H54 (cell line): Measurements from ENCODE around the gene ITLN2.
"Not testable (repeated sequence)": the region's sequence is repeated elsewhere in the genome, so short reads cannot be mapped to it uniquely, and the experiment has no call there.

Experiments used
- DNase-seq: peaks from one replicate; pipeline ENCODE4 v3.0.0; 2011; ENCODE audit warnings: low spot score, mixed read lengths; ENCODE audit not compliant: insufficient read length
- FAIRE-seq: peaks from 3 replicates; lab custom pipeline; 2011; peaks lifted over from hg19 to GRCh38; lab: Jason Lieb, UNC
- POLR2A ChIP-seq: IDR thresholded peaks from 2 replicates; pipeline ENCODE4 v1.6.1; 2011; ENCODE audit warnings: low read depth, mild to moderate bottlenecking, low read length

ITLN2 gene

GRCh38 chr1:160904783-160905616, 49.6 kb downstream of the ITLN2 start:
- DNase-seq (no peak), FAIRE-seq (no peak)
- no peak for TF ChIP-seq POLR2A

GRCh38 chr1:160902251-160902650, 52.4 kb downstream of the ITLN2 start:
- FAIRE-seq, DNase-seq: not testable (repeated sequence)

- TF ChIP-seq POLR2A, result no peak
- FAIRE-seq, result no peak
- DNase-seq, result no peak
Measured at GRCh38 chr1:160901768-160902167, 52.8 kb downstream of the ITLN2 start.

- not testable (repeated sequence) for DNase-seq, FAIRE-seq
Measured at GRCh38 chr1:160900683-160901082, 53.9 kb downstream of the ITLN2 start.
